HEK293T (cell line): ENCODE measurements around the gene CIBAR2.

Experiments
- BHLHE40 ChIP-seq: fragments of 450-650 bp; IDR thresholded peaks from 2 replicates; pipeline ENCODE4 v1.6.1; 2016; ENCODE audit warnings: mild to moderate bottlenecking, moderate library complexity, borderline replicate concordance
- CTBP1 ChIP-seq: fragments of 450-650 bp; IDR thresholded peaks from 2 replicates; pipeline ENCODE4 v1.6.1; 2016; ENCODE audit warnings: borderline replicate concordance
- ELF4 ChIP-seq: fragments of 450-650 bp; IDR thresholded peaks from 2 replicates; pipeline ENCODE4 v1.6.1; 2017; ENCODE audit warnings: antibody characterized with exemption
- FOXK2 ChIP-seq: fragments of 450-650 bp; IDR thresholded peaks from 2 replicates; pipeline ENCODE4 v1.6.1; 2016; ENCODE audit warnings: mild to moderate bottlenecking
- FOXM1 ChIP-seq: fragments of 450-650 bp; IDR thresholded peaks from 2 replicates; pipeline ENCODE4 v1.6.1; 2017; ENCODE audit warnings: mild to moderate bottlenecking, borderline replicate concordance
- HDGF ChIP-seq: fragments of 450-650 bp; IDR thresholded peaks from 2 replicates; pipeline ENCODE4 v1.6.1; 2017; ENCODE audit warnings: antibody characterized with exemption, borderline replicate concordance
- NFRKB ChIP-seq: fragments of 450-650 bp; IDR thresholded peaks from 2 replicates; pipeline ENCODE4 v1.6.1; 2016; ENCODE audit warnings: mild to moderate bottlenecking, moderate library complexity
- SP1 ChIP-seq: fragments of 450-650 bp; IDR thresholded peaks from 2 replicates; pipeline ENCODE4 v1.6.1; 2017
- SUZ12 ChIP-seq: fragments of 450-650 bp; IDR thresholded peaks from 2 replicates; pipeline ENCODE4 v1.6.1; 2016; ENCODE audit warnings: mild to moderate bottlenecking
- TARDBP ChIP-seq: fragments of 450-650 bp; IDR thresholded peaks from 2 replicates; pipeline ENCODE4 v1.6.1; 2016

DNA sequence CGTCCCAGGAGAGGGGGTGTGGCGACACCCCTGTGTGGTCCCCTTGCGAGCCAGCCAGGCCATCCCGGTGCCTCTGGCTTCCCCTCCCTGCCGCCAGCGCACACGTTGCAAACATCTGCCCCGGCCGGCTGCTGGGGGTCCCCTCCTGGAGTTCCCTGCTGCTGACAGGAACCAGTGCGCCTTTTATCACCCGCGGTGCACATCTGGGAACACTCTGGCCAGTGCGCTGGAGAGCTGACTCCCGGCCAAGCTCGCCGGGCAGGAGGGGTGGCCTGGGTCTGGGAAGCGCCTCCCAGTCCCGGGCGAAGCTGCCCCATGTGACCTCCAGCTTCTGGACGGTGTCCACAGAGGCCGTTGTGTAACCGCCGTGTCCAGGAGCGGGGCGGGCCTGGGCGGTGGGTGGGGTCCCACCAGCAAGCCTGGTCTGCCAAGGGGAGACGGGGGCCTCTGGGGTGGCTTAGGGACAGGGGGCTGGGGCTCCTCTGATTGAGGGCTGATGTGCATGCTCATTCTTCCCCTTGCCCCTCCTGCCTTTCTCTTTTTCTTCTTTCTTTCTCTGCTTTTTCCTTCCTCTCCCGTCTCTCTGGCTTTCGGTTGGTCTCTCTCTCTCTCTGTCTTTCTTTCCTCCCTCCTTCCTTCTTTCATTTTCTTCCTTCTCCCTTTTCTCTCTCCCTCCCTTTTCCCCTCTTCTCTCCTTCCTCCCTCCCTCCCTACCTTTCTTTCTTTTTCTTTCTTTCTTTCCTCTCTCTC lies 25.2 kb upstream of the CIBAR2 start:
- TF ChIP-seq SP1 (no peak), FOXK2 (no peak), TARDBP (no peak), CTBP1 (no peak), BHLHE40 (no peak), SUZ12 (no peak), ELF4 (no peak), NFRKB (no peak), FOXM1 (no peak), HDGF (no peak)
